PC-9 (cell line): Measurements from ENCODE around the gene STARD13. TPM values are rescaled to one million over a fixed set of nuclear protein-coding genes. Genes with fewer than 3 reads are reported as not detected.

Source experiments
- BruUV-seq: library from RNA; stranded (reverse); fragments of 400-500 nt; replicated peaks from 2 replicates; lab custom pipeline; 2021; lab: Mats Ljungman, UMichigan
- CTCF ChIA-PET: fragments of 300-600 bp; sonication (Branson Sonifier 250); formaldehyde crosslinking; loops from one replicate; lab custom pipeline; 2022; ENCODE audit warnings: antibody characterized with exemption; lab: Charles Lee
- POLR2A ChIA-PET: fragments of 300-600 bp; sonication (Branson Sonifier 250); formaldehyde crosslinking; loops from one replicate; lab custom pipeline; 2022; ENCODE audit warnings: antibody characterized with exemption; ENCODE audit not compliant: unreplicated experiment; lab: Charles Lee
- DNase-seq, 2 experiments: peaks; one replicate each; pipeline versions ENCODE4 v3.0.0 to v3.0.0-alpha.2; 2015 to 2022; ENCODE audit warnings: mixed read lengths in 1 of 2
- H2AFZ ChIP-seq: fragments of 200-600 bp; sonication (generic); 2 replicates; pipeline ENCODE4 v1.8.1; 2017; ENCODE audit warnings: antibody characterized with exemption
- H3F3A ChIP-seq: fragments of 200-600 bp; sonication (generic); 2 replicates; pipeline ENCODE4 v1.8.1; 2017; ENCODE audit warnings: antibody characterized with exemption, mild to moderate bottlenecking, low read depth; ENCODE audit not compliant: insufficient read depth
- H3K27ac ChIP-seq: fragments of 200-600 bp; sonication (generic); 2 replicates; pipeline ENCODE4 v1.6.1; 2016; ENCODE audit warnings: mixed run types
- H3K27me3 ChIP-seq: fragments of 200-600 bp; sonication (generic); 2 replicates; pipeline ENCODE4 v1.6.1; 2016; ENCODE audit warnings: low read depth, mixed run types; ENCODE audit not compliant: insufficient read depth
- H3K36me3 ChIP-seq: fragments of 200-600 bp; sonication (generic); 2 replicates; pipeline ENCODE4 v1.6.1; 2016; ENCODE audit warnings: low read depth, mixed run types
- H3K4me1 ChIP-seq: fragments of 200-600 bp; sonication (generic); replicated peaks from 2 replicates; pipeline ENCODE4 v1.6.1; 2016; ENCODE audit warnings: mixed run types; ENCODE audit not compliant: insufficient read depth
- H3K4me2 ChIP-seq: fragments of 200-600 bp; sonication (generic); 2 replicates; pipeline ENCODE4 v1.6.1; 2017; ENCODE audit warnings: mixed run types
- H3K4me3 ChIP-seq: fragments of 200-600 bp; sonication (generic); 2 replicates; pipeline ENCODE4 v1.6.1; 2016; ENCODE audit warnings: mixed run types
- H3K79me2 ChIP-seq: fragments of 200-600 bp; sonication (generic); 2 replicates; pipeline ENCODE4 v1.6.1; 2017; ENCODE audit warnings: low read depth, mixed run types
- H3K9me2 ChIP-seq: fragments of 200-600 bp; sonication (generic); 2 replicates; pipeline ENCODE4 v1.8.1; 2017; ENCODE audit warnings: mild to moderate bottlenecking; ENCODE audit not compliant: insufficient read depth
- H3K9me3 ChIP-seq: fragments of 200-600 bp; sonication (generic); 2 replicates; pipeline ENCODE4 v1.8.1; 2016; ENCODE audit warnings: low read depth; ENCODE audit not compliant: insufficient read depth
- H4K20me1 ChIP-seq: fragments of 200-600 bp; sonication (generic); 2 replicates; pipeline ENCODE4 v1.8.1; 2017; ENCODE audit not compliant: insufficient read depth
- CTCF ChIP-seq: fragments of 200-600 bp; sonication (generic); conservative IDR thresholded peaks from 2 replicates; pipeline ENCODE4 v1.6.1; 2017; ENCODE audit warnings: mixed run types, antibody characterized with exemption, mild to moderate bottlenecking, moderate library complexity
- EZH2 ChIP-seq: fragments of 200-600 bp; sonication (generic); IDR thresholded peaks from 2 replicates; pipeline ENCODE4 v1.8.0; 2017; ENCODE audit warnings: antibody characterized with exemption, low read depth
- intact Hi-C: fragments of 100-400 bp; cut with micrococcal nuclease; formaldehyde crosslinking; loops from one replicate; pipeline ENCODE4 v1.10.0; 2022; ENCODE audit not compliant: unreplicated experiment
- total RNA-seq: library from RNA; stranded (reverse); gene quantifications from 2 replicates; pipeline ENCODE4 v1.2.3, GENCODE V29; 2021

STARD13 gene
- total RNA-seq, 1 experiment from 2014 or later, result 19.6 TPM

- Histone ChIP-seq H2AFZ (no peak overlapping the region), H3F3A (no peaks in the 10 kb centered on the region), H3K27ac (no peak overlapping the region), H3K9me2 (no peaks in the 10 kb centered on the region), H4K20me1 (no peaks in the 10 kb centered on the region), H3K36me3 (no peaks in the 10 kb centered on the region), H3K79me2 (no peaks in the 10 kb centered on the region), H3K27me3 (no peaks in the 10 kb centered on the region), H3K9me3 (no peaks in the 10 kb centered on the region; the same call in 1 of the 2 replicates), H3K4me1 (no peaks in the 10 kb centered on the region), H3K4me2 (no peak overlapping the region), H3K4me3 (no peak overlapping the region)
- no TSS peak for BruUV-seq
- DNase-seq, result no peak
- TF ChIP-seq EZH2, result no peak
- no peak for TF ChIP-seq CTCF
- POLR2A ChIA-PET, result no interaction called here
- CTCF ChIA-PET, result no interaction called here
- intact Hi-C loops, result no loop called here
Measured at GRCh38 chr13:33070713-33071112, 214.8 kb downstream of the STARD13 start.

- Histone ChIP-seq H3K4me3 (no peak overlapping the region), H3K4me1 (no peaks in the 10 kb centered on the region), H3K27ac (no peak overlapping the region), H3F3A (no peaks in the 10 kb centered on the region), H3K36me3 (no peaks in the 10 kb centered on the region), H3K27me3 (no peaks in the 10 kb centered on the region), H3K79me2 (no peaks in the 10 kb centered on the region), H2AFZ (no peak overlapping the region), H3K9me3 (no peaks in the 10 kb centered on the region; the same call in 1 of the 2 replicates), H3K4me2 (no peak overlapping the region), H3K9me2 (no peaks in the 10 kb centered on the region), H4K20me1 (no peaks in the 10 kb centered on the region)
- DNase-seq, result no peak
- ChIA-PET CTCF (no interaction called here), POLR2A (no interaction called here)
- intact Hi-C loops, result no loop called here
- no peak for TF ChIP-seq EZH2
- no peak for TF ChIP-seq CTCF
- BruUV-seq, result no TSS peak
Measured at GRCh38 chr13:33069365-33069764, 216.2 kb downstream of the STARD13 start.

GRCh38 chr13:33066329-33066728 lies 219.2 kb downstream of the STARD13 start:
- Histone ChIP-seq H3K4me3 (no peak overlapping the region), H3K9me3 (no peaks in the 10 kb centered on the region; the same call in 1 of the 2 replicates), H4K20me1 (no peaks in the 10 kb centered on the region), H3K9me2 (no peaks in the 10 kb centered on the region), H3K27ac (no peak overlapping the region), H2AFZ (no peak overlapping the region), H3K4me2 (no peak overlapping the region), H3K4me1 (no peaks in the 10 kb centered on the region), H3K36me3 (no peaks in the 10 kb centered on the region), H3K27me3 (no peaks in the 10 kb centered on the region), H3F3A (no peaks in the 10 kb centered on the region), H3K79me2 (no peaks in the 10 kb centered on the region)
- no TSS peak for BruUV-seq
- CTCF ChIA-PET, result no interaction called here
- TF ChIP-seq CTCF, result no peak
- no peak for TF ChIP-seq EZH2
- POLR2A ChIA-PET, result no interaction called here
- intact Hi-C loops, result no loop called here
- no peak for DNase-seq
